GM18907 (cell line): Measurements from ENCODE around the gene CCR7.
"Not testable (repeated sequence)": the region's sequence is repeated elsewhere in the genome, so short reads cannot be mapped to it uniquely, and the experiment has no call there.

Experiments
- ATAC-seq: cut with Tn5 transposase; IDR thresholded peaks from one replicate; pipeline ENCODE4 v1.9.1; 2021; ENCODE audit warnings: mild to moderate bottlenecking, moderate library complexity; ENCODE audit not compliant: unreplicated experiment

Gene CCR7

DNA sequence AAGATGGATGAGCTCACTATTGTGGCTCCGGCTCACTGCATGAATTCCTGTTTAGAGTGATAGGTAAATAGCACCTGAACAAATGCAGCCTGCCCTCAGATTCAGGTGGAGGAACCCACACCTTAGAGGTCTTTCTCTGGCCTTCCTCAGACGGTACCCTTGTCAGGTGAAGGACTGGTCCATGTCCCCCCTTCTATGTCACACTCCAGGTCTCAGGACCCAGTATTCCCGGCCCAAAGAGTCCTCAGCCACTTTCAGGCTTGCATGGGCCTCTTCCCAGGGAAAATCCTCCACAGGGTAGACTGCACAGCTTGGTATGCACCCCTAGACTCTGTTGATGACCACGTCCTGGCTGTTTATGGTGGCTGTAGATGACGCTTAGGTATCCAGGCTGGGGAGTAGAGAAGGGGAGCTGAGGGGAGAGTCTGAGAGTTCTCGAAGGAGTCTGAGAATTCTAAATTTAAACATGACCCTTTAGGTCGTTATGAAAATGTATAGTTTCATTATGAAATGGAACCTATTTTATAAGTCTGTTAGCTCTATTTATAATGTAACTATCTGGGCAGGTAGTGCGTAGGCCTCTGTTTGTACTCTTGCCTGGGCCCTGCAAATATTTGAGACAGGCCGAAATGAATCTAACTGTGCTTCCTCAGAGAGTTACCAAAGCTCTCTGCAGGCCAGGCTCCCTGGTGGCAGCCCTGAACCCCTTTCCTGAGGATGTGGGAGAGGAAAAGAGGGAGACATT is 32.5 kb upstream of the CCR7 start:
- no peak for ATAC-seq

DNA sequence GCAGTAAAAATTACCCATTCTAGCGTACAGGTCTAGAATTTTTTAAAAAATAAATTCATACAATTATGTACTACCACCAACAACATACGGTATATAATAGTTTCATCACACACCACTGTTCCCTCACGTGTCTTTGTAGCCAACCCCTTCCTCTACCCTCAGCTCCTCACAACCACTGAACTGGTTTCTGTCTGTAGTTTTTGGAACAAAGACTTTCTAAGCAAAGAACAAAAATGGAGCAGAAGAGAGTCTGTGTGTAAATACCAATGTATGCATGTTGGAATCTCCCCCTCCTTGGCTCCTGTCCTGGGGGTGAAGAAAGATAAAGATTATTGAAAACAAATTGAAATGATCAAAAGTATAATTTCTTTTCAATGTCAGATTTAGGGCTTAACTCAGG is 31.9 kb upstream of the CCR7 start:
- ATAC-seq, result no peak

DNA sequence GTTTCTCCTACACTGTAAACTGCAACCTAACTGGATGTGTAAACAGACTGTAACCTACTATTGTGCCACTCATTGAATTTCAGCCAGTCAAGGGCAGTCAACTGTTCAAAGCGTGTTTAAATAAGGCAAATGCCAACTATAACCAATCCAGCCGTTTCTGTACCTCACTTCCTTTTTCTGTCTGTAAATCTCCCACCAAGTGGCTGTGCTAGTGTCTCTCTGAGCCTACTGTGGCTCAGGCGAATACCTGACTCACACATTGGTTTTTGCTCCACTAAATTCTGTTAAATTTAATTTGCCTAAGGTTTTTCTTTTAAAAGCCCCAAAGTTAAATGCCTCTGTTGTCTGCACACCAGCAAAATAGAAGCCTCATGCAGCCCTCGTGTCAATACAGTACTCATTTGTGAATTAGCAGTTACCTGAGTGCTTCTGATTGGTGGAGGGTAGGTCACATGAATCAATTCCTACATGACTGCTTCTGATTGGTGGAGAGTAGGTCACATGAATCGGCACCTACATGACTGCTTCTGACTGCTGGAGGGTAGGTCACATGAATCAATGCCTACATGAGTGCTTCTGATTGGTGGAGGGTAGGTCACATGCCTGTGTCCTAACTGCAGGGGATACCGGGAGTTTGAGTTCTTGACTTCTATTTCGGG is 31.1 kb upstream of the CCR7 start:
- ATAC-seq, result no peak

DNA sequence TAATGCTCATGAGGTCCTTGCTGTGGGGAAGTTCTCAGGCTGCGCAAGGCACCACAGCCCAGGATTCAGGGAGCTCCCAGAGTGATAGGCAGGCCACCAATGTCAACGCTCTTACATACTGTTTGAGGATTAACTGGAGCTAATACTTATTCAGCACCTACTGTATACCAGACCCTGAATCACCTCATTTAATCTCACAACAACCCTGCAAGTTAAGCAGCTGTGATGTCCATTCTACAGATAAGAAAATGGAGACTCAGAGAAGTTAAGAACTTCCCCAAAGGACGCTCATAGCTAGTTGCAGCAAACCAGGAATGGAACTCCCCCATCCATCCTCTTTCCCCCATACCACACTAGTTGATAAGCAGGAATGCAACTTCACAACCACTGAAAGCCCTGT is 25.5 kb upstream of the CCR7 start:
- no peak for ATAC-seq

DNA sequence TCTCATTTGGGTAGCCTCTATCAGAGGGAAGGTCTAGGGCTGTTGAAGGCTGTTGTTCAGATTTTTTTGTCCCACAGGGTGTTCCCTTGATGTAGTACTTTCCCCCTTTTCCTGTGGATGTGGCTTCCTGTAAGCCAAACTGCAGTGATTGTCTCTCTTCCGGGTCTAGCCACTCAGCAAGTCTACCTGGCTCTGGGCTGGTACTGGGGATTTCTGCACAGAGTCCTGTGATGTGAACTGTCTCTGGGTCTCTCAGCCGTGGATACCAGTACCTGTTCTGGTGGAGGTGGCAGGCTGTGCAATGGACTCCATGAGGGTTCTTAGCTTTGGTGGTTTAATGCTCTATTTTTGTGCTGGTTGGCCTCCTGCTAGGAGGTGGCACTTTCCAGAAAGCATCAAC is 23.3 kb upstream of the CCR7 start:
- ATAC-seq, result no peak

DNA sequence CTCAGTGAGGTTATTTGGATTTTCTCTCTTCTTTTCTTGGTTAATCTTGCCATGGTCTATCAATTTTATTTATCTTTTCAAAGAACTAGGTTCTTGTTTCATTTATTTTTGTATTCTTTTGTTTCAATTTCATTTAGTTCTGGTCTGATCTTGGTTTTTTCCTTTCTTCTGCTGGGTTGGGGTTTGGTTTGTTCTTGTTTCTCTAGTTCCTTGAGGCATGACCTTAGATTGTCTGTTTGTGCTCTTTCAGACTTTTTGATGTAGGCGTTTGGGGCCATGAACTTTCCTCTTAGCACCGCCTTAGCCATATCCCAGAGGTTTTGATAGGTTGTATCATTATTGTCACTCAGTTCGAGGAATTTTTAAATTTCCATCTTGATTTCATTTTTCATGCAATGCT is 21.0 kb upstream of the CCR7 start:
- not testable (repeated sequence) for ATAC-seq

DNA sequence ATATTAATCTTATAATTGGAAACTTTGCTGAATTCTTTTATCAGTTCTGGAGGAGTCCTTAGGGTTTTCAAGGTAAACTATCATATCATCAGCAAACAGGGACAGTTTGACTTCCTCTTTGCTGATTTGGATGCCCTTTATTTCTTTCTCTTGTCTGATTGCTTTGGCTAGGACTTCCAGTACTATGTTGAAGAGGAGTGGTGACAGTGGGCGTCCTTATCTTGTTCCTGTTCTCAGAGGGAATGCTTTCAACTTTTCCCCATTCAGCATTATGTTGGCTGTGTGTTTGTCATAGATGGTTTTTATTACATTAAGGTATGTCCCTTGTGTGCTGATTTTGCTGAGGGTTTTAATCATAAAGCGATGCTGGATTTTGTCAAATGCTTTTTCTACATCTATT is 19.7 kb upstream of the CCR7 start:
- not testable (repeated sequence) for ATAC-seq

DNA sequence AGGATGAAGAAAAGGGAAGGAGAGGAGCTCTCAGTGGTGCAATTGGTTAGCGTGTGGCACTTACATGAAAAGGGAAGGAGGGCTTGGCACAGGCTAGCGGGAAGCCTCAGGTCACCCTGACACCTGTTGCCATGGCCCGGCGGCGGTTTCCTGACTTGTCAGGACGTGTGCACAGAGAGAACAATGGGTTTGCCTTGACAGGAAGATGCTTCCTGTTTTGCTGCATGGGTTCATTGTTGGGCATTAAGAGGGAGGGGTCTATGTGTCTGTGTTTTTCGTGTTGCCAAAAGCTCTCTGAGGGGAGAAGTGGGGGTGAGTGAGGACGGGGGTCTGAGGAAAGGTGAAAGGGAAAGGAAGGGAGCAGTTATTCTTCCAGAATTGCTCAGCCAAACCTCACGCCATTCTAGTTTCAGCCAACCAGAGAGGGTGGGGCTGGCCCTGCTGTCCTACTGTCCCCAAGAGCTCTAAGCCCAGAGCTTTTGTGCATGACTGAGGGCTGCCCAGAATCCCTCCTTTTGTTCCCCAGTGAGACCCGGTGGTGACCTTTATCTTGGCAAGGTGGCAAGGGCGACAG is 17.1 kb upstream of the CCR7 start:
- ATAC-seq, result peak; percentile 93

DNA sequence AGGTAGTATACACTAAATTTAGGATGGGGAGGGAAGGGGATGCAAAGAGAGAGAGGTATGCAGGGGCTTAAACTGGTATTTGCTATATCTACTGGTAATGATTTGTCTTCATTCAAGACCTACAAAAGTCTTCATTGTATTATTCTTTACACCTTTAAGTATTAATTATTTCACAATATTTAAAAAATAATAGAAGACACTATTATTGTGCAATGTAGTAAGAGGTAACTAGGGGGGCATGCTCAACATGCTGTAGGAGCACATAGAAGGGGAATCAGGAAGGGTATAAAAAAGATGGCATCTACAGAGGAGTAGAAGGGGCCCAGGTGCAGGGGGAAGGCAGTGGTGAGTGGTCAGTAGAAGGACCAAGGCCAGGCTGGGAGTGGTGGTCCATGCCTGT is 14.9 kb upstream of the CCR7 start:
- no peak for ATAC-seq

DNA sequence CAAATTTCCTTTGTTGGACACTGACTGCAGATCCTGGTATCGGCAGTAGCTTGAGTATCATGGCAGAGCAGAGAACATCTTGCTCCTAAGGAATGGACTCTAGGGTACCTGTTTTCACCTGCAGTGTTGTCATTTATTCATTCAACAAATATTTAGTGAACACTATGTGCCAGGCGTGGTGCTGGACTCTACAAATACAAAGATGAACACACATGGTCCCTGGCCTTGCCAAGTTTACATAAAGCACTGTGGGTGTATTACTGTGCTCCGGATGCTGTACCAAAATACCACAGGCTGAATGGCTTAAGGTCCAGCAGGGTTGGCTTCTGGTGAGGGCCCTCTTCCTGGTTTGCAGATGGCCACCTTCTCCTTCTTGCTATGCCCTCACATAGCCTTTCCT is 14.2 kb upstream of the CCR7 start:
- no peak for ATAC-seq

DNA sequence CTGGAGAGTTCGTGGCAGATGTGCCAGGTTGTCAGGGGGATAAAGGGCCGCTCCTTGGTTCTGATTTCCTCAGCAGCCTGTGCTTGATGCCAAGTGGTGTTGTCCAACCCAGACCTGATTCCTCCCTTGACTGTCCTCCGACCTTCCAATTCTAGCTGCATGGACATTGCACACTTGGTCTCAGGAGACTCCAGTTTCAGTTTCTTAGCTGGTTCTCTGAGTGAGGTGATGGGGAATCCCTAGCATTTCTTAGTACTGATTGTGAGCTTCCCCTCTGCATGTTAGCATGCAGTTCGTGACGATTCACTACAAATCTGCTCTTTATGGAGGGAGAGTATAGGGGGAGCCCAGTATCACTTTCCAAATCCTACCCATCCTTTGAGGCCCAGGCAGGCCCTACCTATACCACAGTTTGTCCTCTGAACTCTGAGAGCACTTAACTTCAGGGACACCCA is 12.4 kb upstream of the CCR7 start:
- ATAC-seq, result peak; percentile 53

DNA sequence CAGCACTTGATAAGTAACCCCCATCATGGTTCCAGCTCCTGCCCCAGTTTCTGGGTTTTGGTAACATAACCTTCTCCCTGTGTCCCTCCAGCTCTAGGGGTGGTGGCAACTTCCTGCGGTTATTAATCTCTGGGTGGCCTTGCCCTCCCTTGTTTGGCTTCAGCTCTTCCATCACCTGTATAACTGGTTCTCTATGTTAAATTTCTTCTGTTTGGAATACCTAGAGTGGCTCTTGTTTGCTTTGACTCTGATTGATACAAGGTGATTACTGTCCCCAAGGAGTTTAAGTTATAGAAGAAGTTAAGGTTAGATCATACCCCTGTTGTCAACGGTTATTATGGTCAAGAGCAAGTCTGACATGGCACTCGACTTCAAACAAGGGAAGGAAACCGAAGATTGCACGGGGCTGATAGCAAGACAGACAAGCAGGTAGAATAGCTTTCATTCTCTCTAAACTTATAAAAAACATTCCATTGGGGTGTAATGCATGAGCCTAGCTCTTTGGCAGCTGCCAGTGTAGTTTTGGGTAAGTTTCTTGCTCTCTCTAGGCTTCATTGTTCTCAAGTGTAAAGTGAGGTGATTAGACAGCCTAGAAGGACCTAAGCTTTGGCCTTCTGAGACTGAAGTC is 11.0 kb upstream of the CCR7 start:
- ATAC-seq, result no peak

DNA sequence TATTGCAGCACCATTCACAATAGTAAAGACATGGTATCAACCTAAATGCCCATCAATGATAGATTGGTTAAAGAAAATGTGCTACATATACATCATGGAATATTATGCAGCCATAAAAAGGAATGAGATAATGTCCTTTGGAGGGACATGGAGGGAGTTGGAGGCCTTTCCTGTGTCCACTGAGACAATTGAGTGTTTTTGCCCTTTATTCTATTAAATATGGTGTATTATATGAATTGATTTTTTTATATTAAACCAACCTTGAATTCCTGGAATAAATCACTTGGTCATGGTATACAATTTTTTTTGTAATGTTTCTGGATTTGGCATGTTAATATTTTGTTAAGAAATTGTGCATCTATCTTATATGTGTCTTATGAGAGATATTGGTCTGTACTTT is 9.0 kb upstream of the CCR7 start:
- no peak for ATAC-seq

DNA sequence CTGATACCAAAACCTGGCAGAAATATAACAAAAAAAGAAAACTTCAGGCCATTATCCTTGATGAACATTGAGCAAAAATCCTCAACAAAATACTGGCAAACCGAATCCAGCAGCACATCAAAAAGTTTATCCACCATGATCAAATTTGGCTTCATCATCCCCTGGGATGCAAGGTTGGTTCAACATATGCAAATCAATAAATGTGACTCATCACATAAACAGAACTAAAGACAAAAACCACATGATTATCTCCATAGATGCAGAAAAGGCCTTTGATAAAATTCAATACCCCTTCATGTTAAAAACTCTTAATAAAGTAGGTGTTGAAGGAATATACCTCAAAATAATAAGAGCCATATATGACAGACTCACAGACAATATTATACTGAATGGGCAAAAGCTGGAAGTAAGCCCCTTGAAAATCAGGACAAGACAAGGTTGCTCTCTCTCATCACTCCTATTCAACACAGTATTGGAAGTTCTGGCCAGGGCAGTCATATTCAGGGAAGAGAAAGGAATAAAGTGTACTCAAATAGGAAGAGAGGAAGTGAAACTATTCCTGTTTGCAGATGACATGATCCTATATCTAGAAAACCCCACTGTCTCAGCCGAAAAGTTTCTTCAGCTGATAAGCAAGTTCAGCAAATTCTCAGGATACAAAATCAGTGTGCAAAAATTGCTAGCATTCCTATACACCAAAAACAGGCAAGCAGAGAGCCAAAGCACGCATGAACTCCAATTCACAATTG is 7.1 kb upstream of the CCR7 start:
- not testable (repeated sequence) for ATAC-seq

DNA sequence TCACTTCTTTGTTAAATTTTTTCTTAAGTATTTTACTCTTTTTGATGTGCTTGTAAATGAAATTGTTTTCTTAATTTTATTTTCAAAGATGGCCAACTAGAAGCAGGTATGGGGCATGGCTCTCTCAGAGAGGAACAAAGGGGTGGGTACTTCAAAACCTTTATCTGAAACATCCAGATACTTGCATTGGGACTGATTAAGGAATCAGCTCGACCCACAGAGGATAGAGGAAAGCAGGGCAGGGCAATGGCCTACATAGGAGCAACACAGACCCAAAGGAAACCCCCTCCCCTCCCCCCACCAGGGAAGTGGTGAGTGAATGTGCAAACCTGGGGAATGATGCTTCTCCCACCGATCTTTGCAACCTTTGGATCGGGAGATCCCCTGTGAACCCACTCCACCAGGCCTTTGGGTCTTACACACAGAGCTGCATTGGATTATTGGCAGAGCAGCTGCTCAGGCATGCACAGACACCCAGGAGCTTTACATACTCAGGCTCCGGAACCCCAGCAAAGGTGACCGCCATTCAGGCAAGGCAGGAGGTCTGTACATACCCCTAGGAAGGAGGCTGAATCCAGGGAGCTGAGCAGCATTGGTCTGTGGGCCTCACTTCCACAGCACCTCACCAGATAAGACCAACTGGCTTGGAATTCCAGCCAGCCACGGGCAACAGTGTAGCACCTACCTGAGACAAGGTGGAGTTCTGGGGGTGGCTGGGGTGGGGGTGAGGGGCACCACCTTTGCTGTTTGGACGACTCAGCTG is 3.0 kb upstream of the CCR7 start:
- no peak for ATAC-seq

DNA sequence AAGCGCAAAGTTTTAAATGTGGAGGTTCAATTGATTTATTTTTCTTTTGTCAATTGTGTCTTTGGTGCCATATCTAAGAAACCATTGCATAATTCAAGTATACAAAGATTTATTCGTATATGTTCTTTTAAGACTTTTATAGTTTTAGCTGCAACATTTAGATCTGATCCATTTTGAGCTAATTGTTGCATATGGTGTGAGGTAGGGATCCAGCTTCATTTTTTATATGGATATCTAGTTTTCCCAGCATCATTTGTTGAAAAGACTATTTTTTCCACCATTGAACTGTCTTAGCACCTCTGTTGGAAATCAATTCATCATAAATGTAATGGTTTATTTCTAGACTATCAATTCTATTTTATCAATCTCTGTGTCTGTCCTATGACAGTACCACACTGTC is 2.1 kb upstream of the CCR7 start:
- ATAC-seq, result no peak

DNA sequence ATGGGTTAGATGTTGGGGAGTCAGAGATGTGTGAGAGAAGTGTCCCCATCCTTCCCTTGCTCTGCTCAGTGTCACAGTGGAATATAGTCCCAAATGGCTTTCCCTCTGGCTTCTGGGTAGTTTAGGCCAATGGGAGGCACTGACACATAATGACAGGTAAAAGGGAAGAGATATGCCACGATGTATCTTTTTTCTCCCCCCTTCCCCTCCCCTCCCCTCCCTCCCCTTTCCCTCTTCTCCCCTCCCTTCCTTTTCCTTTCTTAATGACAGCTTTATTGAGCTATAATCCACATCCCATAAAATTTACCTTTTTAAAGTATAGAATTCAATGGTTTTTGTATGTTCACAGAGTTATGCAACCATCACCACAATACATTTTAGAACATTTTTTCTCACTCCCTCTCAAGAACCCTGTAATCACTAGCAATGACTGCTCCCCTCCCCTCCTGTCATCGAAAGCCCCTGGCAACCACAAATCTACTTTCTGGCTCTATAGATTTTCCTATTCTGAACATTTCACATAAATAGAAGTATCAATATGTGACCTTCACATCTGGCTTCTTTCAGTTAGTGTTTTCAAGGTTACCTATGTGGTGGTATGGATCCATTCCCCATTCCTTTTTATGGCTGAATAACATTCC is 617 bp upstream of the CCR7 start:
- no peak for ATAC-seq

DNA sequence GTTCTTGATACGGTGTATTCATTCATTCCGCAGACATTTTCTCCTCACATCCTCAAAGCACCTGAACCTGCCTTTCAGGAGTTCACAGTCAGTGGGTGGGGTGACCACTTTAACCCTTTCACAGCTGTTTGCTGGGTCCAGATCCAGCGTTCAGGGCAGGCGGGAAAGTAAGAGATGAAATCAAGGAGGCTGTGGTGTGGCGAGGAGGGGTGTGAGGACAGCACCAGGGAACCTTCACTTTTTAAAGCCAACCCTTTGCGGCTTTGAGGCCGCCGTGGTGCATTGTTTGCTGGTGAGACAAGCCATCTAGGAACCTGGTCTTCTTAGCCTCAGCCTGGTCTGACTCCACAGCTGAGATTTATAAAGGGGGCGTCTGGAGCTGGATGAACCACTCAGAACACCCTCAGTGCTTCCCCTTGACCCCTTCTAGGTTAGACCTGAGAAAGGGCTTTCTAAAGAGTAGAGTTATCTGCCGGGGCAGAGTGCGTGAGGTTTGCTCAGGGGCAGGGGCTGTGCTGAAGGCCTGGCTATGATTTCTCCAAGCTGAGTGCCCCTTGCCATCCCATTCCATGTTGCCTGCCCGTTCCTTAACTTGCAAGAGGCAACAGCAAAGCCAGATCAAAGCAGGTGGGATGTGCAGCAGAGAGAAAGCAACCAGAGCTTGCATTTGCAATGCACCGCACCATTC is 933 bp downstream of the CCR7 start:
- no peak for ATAC-seq
